Endothelial cell of umbilical vein (primary cell): ENCODE results near the gene SERPINA5. TPM values are rescaled to one million over a fixed set of nuclear protein-coding genes. Genes with fewer than 3 reads are reported as not detected.

Experiments
- BruUV-seq: library from RNA; stranded (reverse); fragments of 400-500 nt; replicated peaks from 2 replicates; lab custom pipeline; 2021; lab: Mats Ljungman, UMichigan
- CTCF ChIA-PET: fragments of 300-600, 350-600 bp; sonication (Branson Sonifier 250); formaldehyde crosslinking; loops from one replicate; lab custom pipeline; 2021; ENCODE audit warnings: antibody characterized with exemption, inconsistent platforms; lab: Charles Lee
- POLR2A ChIA-PET: fragments of 300-600, 350-600 bp; sonication (Branson Sonifier 250); formaldehyde crosslinking; loops from one replicate; lab custom pipeline; 2021; ENCODE audit warnings: antibody characterized with exemption, inconsistent platforms; lab: Charles Lee
- DNase-seq: peaks from one replicate; pipeline ENCODE4 v3.0.0-alpha.2; 2011; ENCODE audit warnings: low read depth, low spot score
- FAIRE-seq: peaks from 2 replicates; lab custom pipeline; 2011; peaks lifted over from hg19 to GRCh38; lab: Jason Lieb, UNC
- H2AFZ ChIP-seq: 2 replicates; pipeline ENCODE4 v1.6.0; 2012; ENCODE audit warnings: low read depth, low read length, control low read depth, inconsistent platforms
- H3K27ac ChIP-seq: 2 replicates; pipeline ENCODE4 v1.5.1; 2011; ENCODE audit warnings: low read depth, mild to moderate bottlenecking, control low read depth, low read length, moderate library complexity; ENCODE audit not compliant: insufficient read depth
- H3K27me3 ChIP-seq, 2 experiments: 2 replicates each; pipeline versions ENCODE4 v1.6.0 to v1.6.1; 2011; ENCODE audit warnings: low read length in 2 of 2, mixed read lengths in 1 of 2; ENCODE audit not compliant: control insufficient read depth in 2 of 2, insufficient read depth in 2 of 2
- H3K36me3 ChIP-seq, 2 experiments: 2 replicates in 1 of 2; 3 replicates in 1 of 2; pipeline ENCODE4 v1.5.1; 2011; ENCODE audit warnings: low read length in 2 of 2, mild to moderate bottlenecking in 1 of 2, moderate library complexity in 1 of 2; ENCODE audit not compliant: control insufficient read depth in 2 of 2, insufficient read depth in 2 of 2; ENCODE audit errors: extremely low read depth in 1 of 2
- H3K4me1 ChIP-seq: 3 replicates; pipeline ENCODE4 v1.5.1; 2011; ENCODE audit warnings: mild to moderate bottlenecking, low read length; ENCODE audit not compliant: control insufficient read depth, insufficient read depth; ENCODE audit errors: extremely low read depth
- H3K4me2 ChIP-seq: 2 replicates; pipeline ENCODE4 v1.6.1; 2011; ENCODE audit warnings: low read length, control low read depth, mixed read lengths; ENCODE audit not compliant: insufficient read depth
- H3K4me3 ChIP-seq, 3 experiments: fragments of 200-600 bp in 1 of 3; sonication (generic), shearing (Covaris generic) in 1 of 3; replicated peaks in 1 of 3; 2 replicates each; pipeline ENCODE4 v1.5.1; 2011 to 2016; ENCODE audit warnings: control low read depth in 3 of 3, low read length in 3 of 3, mild to moderate bottlenecking in 2 of 3, inconsistent platforms in 1 of 3, low read depth in 1 of 3, moderate library complexity in 1 of 3; ENCODE audit not compliant: insufficient read depth in 1 of 3
- H3K79me2 ChIP-seq: 2 replicates; pipeline ENCODE4 v1.6.0; 2012; ENCODE audit warnings: low read length, inconsistent platforms; ENCODE audit not compliant: control insufficient read depth, insufficient read depth
- H3K9ac ChIP-seq: replicated peaks from 2 replicates; pipeline ENCODE3; 2011; ENCODE audit warnings: low read length, control low read depth; ENCODE audit not compliant: insufficient read depth; ENCODE audit errors: extremely low read depth
- H3K9me1 ChIP-seq: replicated peaks from 3 replicates; pipeline ENCODE4 v1.6.0; 2011; ENCODE audit warnings: mild to moderate bottlenecking, low read length; ENCODE audit not compliant: control insufficient read depth, insufficient read depth; ENCODE audit errors: extremely low read depth
- H3K9me3 ChIP-seq: replicated peaks from 2 replicates; pipeline ENCODE4 v1.5.1; 2012; ENCODE audit warnings: low read length, inconsistent platforms; ENCODE audit not compliant: control insufficient read depth, insufficient read depth
- H4K20me1 ChIP-seq: replicated peaks from 2 replicates; pipeline ENCODE3; 2011; ENCODE audit warnings: mild to moderate bottlenecking, low read length; ENCODE audit not compliant: control insufficient read depth, insufficient read depth; ENCODE audit errors: extremely low read depth
- EZH2 ChIP-seq: IDR thresholded peaks from 2 replicates; pipeline ENCODE4 v1.6.1; 2012; ENCODE audit warnings: borderline replicate concordance, low read depth, mild to moderate bottlenecking, moderate library complexity, low read length, inconsistent platforms; ENCODE audit not compliant: severe bottlenecking
- FOS ChIP-seq: IDR thresholded peaks from 2 replicates; pipeline ENCODE4 v1.6.1; 2011; ENCODE audit warnings: mild to moderate bottlenecking, low read length, moderate library complexity, borderline replicate concordance; ENCODE audit not compliant: insufficient read depth
- GATA2 ChIP-seq: IDR thresholded peaks from 2 replicates; pipeline ENCODE4 v1.7.0; 2011; ENCODE audit warnings: low read depth, mild to moderate bottlenecking, moderate library complexity, mixed read lengths, low read length; ENCODE audit not compliant: insufficient read length, insufficient read depth
- JUN ChIP-seq: IDR thresholded peaks from 2 replicates; pipeline ENCODE4 v1.6.1; 2011; ENCODE audit warnings: borderline replicate concordance, low read depth; ENCODE audit not compliant: insufficient read length, insufficient read depth
- MYC ChIP-seq: IDR thresholded peaks from one replicate; pipeline ENCODE4 v1.6.1; 2011; ENCODE audit warnings: mild to moderate bottlenecking, low read depth, low read length
- POLR2A ChIP-seq: IDR thresholded peaks from 2 replicates; pipeline ENCODE4 v1.6.1; 2012; ENCODE audit warnings: low read depth, mild to moderate bottlenecking, control low read depth, low read length
- POLR2AphosphoS5 ChIP-seq: IDR thresholded peaks from 2 replicates; pipeline ENCODE4 v1.6.1; 2012; ENCODE audit warnings: low read depth, mild to moderate bottlenecking, control low read depth, low read length, moderate library complexity; ENCODE audit not compliant: insufficient read depth
- dilution Hi-C: fragments of 300-500 bp; cut with MboI; formaldehyde crosslinking; loops from one replicate; pipeline ENCODE4 v1.15.0; 2019; ENCODE audit warnings: low sequenced_read_pairs; ENCODE audit not compliant: extremely low pct_ligation_motif_present
- intact Hi-C: fragments of 100-400 bp; cut with micrococcal nuclease; formaldehyde crosslinking; loops from one replicate; pipeline ENCODE4 v1.10.0; 2022
- polyA plus RNA-seq, 4 experiments: library from polyadenylated mRNA; depleted of rRNA in 3 of 4; stranded (reverse) in 3 of 4; unstranded in 1 of 4; fragments of >200 nt; gene quantifications; 2 replicates each; pipeline versions ENCODE4 v1.2.1 to v1.2.3, GENCODE V29; 2011 to 2012; ENCODE audit warnings: missing spikeins in 1 of 4
- total RNA-seq: library from RNA; stranded (reverse); gene quantifications from 2 replicates; pipeline ENCODE4 v1.2.3, GENCODE V29; 2021
- TF ChIP-seq, protein P1 (sequence below): IDR thresholded peaks from 2 replicates; pipeline ENCODE4 v1.6.1; 2011; ENCODE audit not compliant: insufficient read depth, insufficient read length
- TF ChIP-seq, protein P2 (sequence below), 2 donors: IDR thresholded peaks; 1 replicate in 1 of 2; 2 replicates in 1 of 2; pipeline ENCODE4 v1.5.1; 2011; ENCODE audit warnings: low read length in 2 of 2, mild to moderate bottlenecking in 2 of 2, moderate library complexity in 2 of 2, control low read depth in 1 of 2, inconsistent platforms in 1 of 2, low read depth in 1 of 2; ENCODE audit not compliant: insufficient read depth in 1 of 2; ENCODE audit errors: extremely low read depth in 1 of 2

The SERPINA5 gene
- total and polyA plus RNA-seq, 2 donors (not counting 3 experiments of a cell fraction or from before 2014, with no cell fraction given) = 0.12 TPM; not detected in 1

DNA sequence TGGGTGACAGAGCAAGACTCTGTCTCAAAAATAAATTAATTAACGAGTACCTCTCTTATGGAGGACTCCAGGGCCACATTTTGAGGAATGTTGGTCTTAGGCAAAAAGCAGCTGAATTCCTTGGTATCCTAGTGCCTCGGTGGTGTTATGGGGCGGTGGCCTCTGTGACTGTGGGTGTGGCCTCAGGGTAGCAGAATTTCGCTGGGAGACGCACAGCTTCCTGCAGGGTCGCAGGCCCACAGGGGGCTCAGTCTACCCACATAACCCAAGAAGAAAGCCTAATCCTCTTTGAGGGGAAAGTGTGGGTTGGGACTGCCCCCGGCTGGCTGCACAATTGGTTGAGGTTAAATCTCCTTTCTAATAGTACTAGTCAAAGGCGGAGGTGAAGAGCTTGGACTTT lies 31.2 kb upstream of the SERPINA5 start:
- no peak overlapping the region for H3K4me2 ChIP-seq
- intact Hi-C loops = no loop called here
- no peak overlapping the region for H3K9ac ChIP-seq
- no peak overlapping the region for H3K4me3 ChIP-seq
- H3K27me3 ChIP-seq = no peaks in the 10 kb centered on the region
- no peak for DNase-seq
- no peaks in the 10 kb centered on the region for H3K9me1 ChIP-seq
- dilution Hi-C loops = no loop called here
- no peak for FAIRE-seq
- no peaks in the 10 kb centered on the region for H3K79me2 ChIP-seq
- no peaks in the 10 kb centered on the region for H3K4me1 ChIP-seq
- no TSS peak for BruUV-seq
- no peaks in the 10 kb centered on the region for H3K36me3 ChIP-seq
- TF ChIP-seq MYC (no peak), FOS (no peak), POLR2A (no peak), EZH2 (no peak), JUN (no peak), GATA2 (no peak), POLR2AphosphoS5 (no peak)
- TF ChIP-seq, protein P1, sequence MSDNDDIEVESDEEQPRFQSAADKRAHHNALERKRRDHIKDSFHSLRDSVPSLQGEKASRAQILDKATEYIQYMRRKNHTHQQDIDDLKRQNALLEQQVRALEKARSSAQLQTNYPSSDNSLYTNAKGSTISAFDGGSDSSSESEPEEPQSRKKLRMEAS = no peak
- TF ChIP-seq, protein P2, sequence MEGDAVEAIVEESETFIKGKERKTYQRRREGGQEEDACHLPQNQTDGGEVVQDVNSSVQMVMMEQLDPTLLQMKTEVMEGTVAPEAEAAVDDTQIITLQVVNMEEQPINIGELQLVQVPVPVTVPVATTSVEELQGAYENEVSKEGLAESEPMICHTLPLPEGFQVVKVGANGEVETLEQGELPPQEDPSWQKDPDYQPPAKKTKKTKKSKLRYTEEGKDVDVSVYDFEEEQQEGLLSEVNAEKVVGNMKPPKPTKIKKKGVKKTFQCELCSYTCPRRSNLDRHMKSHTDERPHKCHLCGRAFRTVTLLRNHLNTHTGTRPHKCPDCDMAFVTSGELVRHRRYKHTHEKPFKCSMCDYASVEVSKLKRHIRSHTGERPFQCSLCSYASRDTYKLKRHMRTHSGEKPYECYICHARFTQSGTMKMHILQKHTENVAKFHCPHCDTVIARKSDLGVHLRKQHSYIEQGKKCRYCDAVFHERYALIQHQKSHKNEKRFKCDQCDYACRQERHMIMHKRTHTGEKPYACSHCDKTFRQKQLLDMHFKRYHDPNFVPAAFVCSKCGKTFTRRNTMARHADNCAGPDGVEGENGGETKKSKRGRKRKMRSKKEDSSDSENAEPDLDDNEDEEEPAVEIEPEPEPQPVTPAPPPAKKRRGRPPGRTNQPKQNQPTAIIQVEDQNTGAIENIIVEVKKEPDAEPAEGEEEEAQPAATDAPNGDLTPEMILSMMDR (IDR thresholded peaks at IDR 0.05; ENCODE audit: extremely low read depth in 1 of 2, insufficient read depth in 1 of 2, low read depth in 1 of 2, low read length in 2 of 2) = no peak
- no peaks in the 10 kb centered on the region for H3K9me3 ChIP-seq
- H4K20me1 ChIP-seq = no peaks in the 10 kb centered on the region
- no peak overlapping the region for H3K27ac ChIP-seq
- no peak overlapping the region for H2AFZ ChIP-seq
- POLR2A ChIA-PET = no interaction called here
- CTCF ChIA-PET = interaction anchor here (1.1 to 1.7 kb wide), 3 partner anchors 62 to 127 kb away, joined by 3 to 6 read pairs (median 5); no protein-coding TSS in a partner anchor
